HG03460 (cell line): ENCODE measurements around the gene EGFL7.
"Not testable (repeated sequence)": the region's sequence is repeated elsewhere in the genome, so short reads cannot be mapped to it uniquely, and the experiment has no call there.

Experiments used
- ATAC-seq: cut with Tn5 transposase; IDR thresholded peaks from one replicate; pipeline ENCODE4 v1.9.1; 2021; ENCODE audit not compliant: unreplicated experiment

The EGFL7 gene

GRCh38 chr9:136624184-136624951 is 38.3 kb upstream of the EGFL7 start:
- no peak for ATAC-seq

GRCh38 chr9:136625101-136626065 is 37.3 kb upstream of the EGFL7 start:
- no peak for ATAC-seq

- no peak for ATAC-seq
These were observed 36.5 kb upstream of the EGFL7 start for GRCh38 chr9:136626066-136626725.

GRCh38 chr9:136626740-136627642 is 35.7 kb upstream of the EGFL7 start:
- no peak for ATAC-seq

GRCh38 chr9:136627703-136628102 is 35.0 kb upstream of the EGFL7 start:
- ATAC-seq = no peak

- ATAC-seq = no peak
These were observed 34.4 kb upstream of the EGFL7 start for GRCh38 chr9:136628268-136628667.

GRCh38 chr9:136629001-136629878 is 33.5 kb upstream of the EGFL7 start:
- no peak for ATAC-seq

GRCh38 chr9:136629879-136630661 is 32.6 kb upstream of the EGFL7 start:
- no peak for ATAC-seq

- no peak for ATAC-seq
These were observed 32.1 kb upstream of the EGFL7 start for GRCh38 chr9:136630662-136630992.

- no peak for ATAC-seq
These were observed 31.4 kb upstream of the EGFL7 start for GRCh38 chr9:136631038-136632000.

- not testable (repeated sequence) for ATAC-seq
These were observed 30.6 kb upstream of the EGFL7 start for GRCh38 chr9:136632072-136632471.

GRCh38 chr9:136632491-136633106 is 30.1 kb upstream of the EGFL7 start:
- not testable (repeated sequence) for ATAC-seq

GRCh38 chr9:136634904-136635303 is 27.8 kb upstream of the EGFL7 start:
- ATAC-seq = no peak

GRCh38 chr9:136640171-136641111 is 22.3 kb upstream of the EGFL7 start:
- ATAC-seq = no peak

GRCh38 chr9:136642439-136642921 is 20.2 kb upstream of the EGFL7 start:
- ATAC-seq = no peak
